HEK293 (cell line): ENCODE results near the gene BIRC5.
A peak's percentile ranks its signal among the peaks of the same experiment; 100 is the strongest.

Experiments
- CTCF ChIA-PET: fragments of 350-600 bp; formaldehyde crosslinking; extraction: SDS; loops from one replicate; lab custom pipeline; 2021; ENCODE audit warnings: antibody characterized with exemption; lab: Yijun Ruan, JAX
- POLR2A ChIA-PET: fragments of 300-600 bp; formaldehyde crosslinking; extraction: SDS; loops from one replicate; lab custom pipeline; 2020; ENCODE audit warnings: antibody characterized with exemption, inconsistent platforms; lab: Yijun Ruan, JAX
- H3K27ac ChIP-seq: fragments of 200-500 bp; sonication (Bioruptor generic); 2 replicates; pipeline ENCODE4 v1.5.1; 2014; ENCODE audit warnings: low read depth, low read length, control low read depth, inconsistent platforms; ENCODE audit errors: extremely low read depth
- H3K36me3 ChIP-seq, 2 experiments: fragments of 200-500 bp in 1 of 2; sonication (Bioruptor generic) in 1 of 2; 1 replicate in 1 of 2; 2 replicates in 1 of 2; pipeline ENCODE4 v1.5.1; 2014 to 2017; ENCODE audit warnings: inconsistent platforms in 2 of 2, low read length in 2 of 2; ENCODE audit not compliant: control insufficient read depth in 2 of 2, insufficient read depth in 1 of 2
- H3K4me1 ChIP-seq: fragments of 200-500 bp; sonication (Bioruptor generic); 2 replicates; pipeline ENCODE4 v1.5.1; 2014; ENCODE audit warnings: mild to moderate bottlenecking, low read length, inconsistent platforms; ENCODE audit not compliant: control insufficient read depth, insufficient read depth
- H3K4me3 ChIP-seq: 2 replicates; pipeline ENCODE4 v1.5.1; 2011; ENCODE audit warnings: low read depth, mild to moderate bottlenecking, control low read depth, low read length, moderate library complexity
- H3K9me3 ChIP-seq: fragments of 200-500 bp; sonication (Bioruptor generic); 2 replicates; pipeline ENCODE4 v1.5.1; 2014; ENCODE audit warnings: low read depth, low read length, inconsistent platforms; ENCODE audit not compliant: control insufficient read depth, insufficient read depth
- BCL11A ChIP-seq: fragments of 450-650 bp; formaldehyde crosslinking; IDR thresholded peaks from 2 replicates; pipeline ENCODE4 v1.5.1; 2016; ENCODE audit warnings: low read depth, missing biosample characterization, missing genetic modification characterization
- GLIS1 ChIP-seq: fragments of 450-650 bp; formaldehyde crosslinking; IDR thresholded peaks from 2 replicates; pipeline ENCODE4 v1.5.1; 2016; ENCODE audit warnings: missing biosample characterization, missing genetic modification characterization
- MEIS1 ChIP-seq: sonication (generic); formaldehyde crosslinking; IDR thresholded peaks from 2 replicates; pipeline ENCODE4 v1.8.1; 2022; ENCODE audit warnings: missing genetic modification reagents, mild to moderate bottlenecking, borderline replicate concordance
- PRDM1 ChIP-seq: fragments of 450-650 bp; formaldehyde crosslinking; IDR thresholded peaks from 2 replicates; pipeline ENCODE4; 2016; ENCODE audit warnings: missing biosample characterization, missing genetic modification characterization
- SCRT1 ChIP-seq: fragments of 450-650 bp; formaldehyde crosslinking; IDR thresholded peaks from 2 replicates; pipeline ENCODE4 v1.5.1; 2016; ENCODE audit warnings: missing biosample characterization, missing genetic modification characterization, borderline replicate concordance
- SCRT2 ChIP-seq: fragments of 450-650 bp; formaldehyde crosslinking; IDR thresholded peaks from 2 replicates; pipeline ENCODE4 v1.5.1; 2016; ENCODE audit warnings: missing biosample characterization, missing genetic modification characterization
- SP2 ChIP-seq: fragments of 450-650 bp; formaldehyde crosslinking; IDR thresholded peaks from 2 replicates; pipeline ENCODE4 v1.5.1; 2016; ENCODE audit warnings: missing biosample characterization, missing genetic modification characterization
- ZNF114 ChIP-seq: fragments of 450-650 bp; formaldehyde crosslinking; IDR thresholded peaks from 2 replicates; pipeline ENCODE4 v1.5.0; 2017; ENCODE audit warnings: missing biosample characterization, missing genetic modification characterization
- ZNF202 ChIP-seq: fragments of 450-650 bp; formaldehyde crosslinking; IDR thresholded peaks from 2 replicates; pipeline ENCODE4 v1.5.1; 2016; ENCODE audit warnings: missing biosample characterization, missing genetic modification characterization, borderline replicate concordance
- ZNF629 ChIP-seq: fragments of 450-650 bp; formaldehyde crosslinking; IDR thresholded peaks from 2 replicates; pipeline ENCODE4 v1.5.1; 2017; ENCODE audit warnings: missing biosample characterization, missing genetic modification characterization
- ZNF791 ChIP-seq: fragments of 450-650 bp; formaldehyde crosslinking; IDR thresholded peaks from 2 replicates; pipeline ENCODE4 v1.5.1; 2016; ENCODE audit warnings: missing biosample characterization, missing genetic modification characterization
- TF ChIP-seq, protein P1 (sequence below): fragments of 450-650 bp; formaldehyde crosslinking; IDR thresholded peaks from 2 replicates; pipeline ENCODE4 v1.5.1; 2016; ENCODE audit warnings: missing biosample characterization, missing genetic modification characterization
- TF ChIP-seq, protein P2 (sequence below): fragments of 450-650 bp; formaldehyde crosslinking; IDR thresholded peaks from 2 replicates; pipeline ENCODE4 v1.5.1; 2017; ENCODE audit warnings: missing biosample characterization, mild to moderate bottlenecking, missing genetic modification characterization, moderate library complexity
- TF ChIP-seq, protein P3 (sequence below): fragments of 450-650 bp; formaldehyde crosslinking; IDR thresholded peaks from 2 replicates; pipeline ENCODE4 v1.5.1; 2016; ENCODE audit warnings: missing biosample characterization, missing genetic modification characterization
- TF ChIP-seq, protein P4 (sequence below): fragments of 450-650 bp; formaldehyde crosslinking; IDR thresholded peaks from 2 replicates; pipeline ENCODE4 v1.5.1; 2016; ENCODE audit warnings: missing biosample characterization, missing genetic modification characterization
- TF ChIP-seq, protein P5 (sequence below): fragments of 450-650 bp; formaldehyde crosslinking; IDR thresholded peaks from 2 replicates; pipeline ENCODE4 v1.5.1; 2016; ENCODE audit warnings: missing biosample characterization, missing genetic modification characterization, borderline replicate concordance

The BIRC5 gene

DNA sequence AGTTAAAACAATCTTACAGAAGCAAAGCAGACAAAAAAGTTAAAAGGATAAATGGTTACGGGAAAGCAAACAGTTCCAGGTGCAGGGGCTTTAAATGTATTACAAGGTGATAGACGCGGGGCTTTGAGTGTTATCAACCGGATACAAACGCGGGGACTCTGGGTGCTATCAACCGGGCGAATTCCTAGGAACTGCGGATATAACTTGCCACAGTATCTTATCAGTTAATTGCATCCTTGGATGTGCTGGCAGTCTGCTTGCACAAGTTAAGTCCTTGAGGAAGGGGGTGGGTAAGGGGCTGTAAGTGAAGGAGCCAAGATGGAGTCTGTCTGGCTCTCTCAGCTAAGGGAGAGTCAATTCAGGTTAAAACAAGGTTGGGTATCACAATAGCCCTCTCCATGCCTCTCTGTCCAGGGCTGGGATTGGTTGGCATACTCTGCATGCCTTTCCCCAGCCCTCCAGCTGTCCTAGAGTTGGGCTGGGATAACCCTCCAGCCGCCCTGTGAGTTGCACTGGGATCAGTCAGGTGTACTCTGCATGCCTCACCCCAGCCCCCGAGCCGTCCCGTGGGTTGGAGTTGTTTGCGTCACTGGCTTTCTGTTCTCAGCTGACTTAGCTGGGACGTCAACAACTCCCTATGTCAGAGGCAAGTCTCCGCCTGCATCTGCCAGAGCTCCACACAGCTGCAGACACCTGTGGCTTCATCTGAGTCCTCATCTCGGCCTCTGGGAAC, 58.3 kb downstream of the BIRC5 start (continued):
- TF ChIP-seq, protein P1, sequence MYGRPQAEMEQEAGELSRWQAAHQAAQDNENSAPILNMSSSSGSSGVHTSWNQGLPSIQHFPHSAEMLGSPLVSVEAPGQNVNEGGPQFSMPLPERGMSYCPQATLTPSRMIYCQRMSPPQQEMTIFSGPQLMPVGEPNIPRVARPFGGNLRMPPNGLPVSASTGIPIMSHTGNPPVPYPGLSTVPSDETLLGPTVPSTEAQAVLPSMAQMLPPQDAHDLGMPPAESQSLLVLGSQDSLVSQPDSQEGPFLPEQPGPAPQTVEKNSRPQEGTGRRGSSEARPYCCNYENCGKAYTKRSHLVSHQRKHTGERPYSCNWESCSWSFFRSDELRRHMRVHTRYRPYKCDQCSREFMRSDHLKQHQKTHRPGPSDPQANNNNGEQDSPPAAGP (tag by site-specific recombination) = 0 out of 2 replicates have a peak, but pooled peaks have one; percentile 22
- TF ChIP-seq, protein P2, sequence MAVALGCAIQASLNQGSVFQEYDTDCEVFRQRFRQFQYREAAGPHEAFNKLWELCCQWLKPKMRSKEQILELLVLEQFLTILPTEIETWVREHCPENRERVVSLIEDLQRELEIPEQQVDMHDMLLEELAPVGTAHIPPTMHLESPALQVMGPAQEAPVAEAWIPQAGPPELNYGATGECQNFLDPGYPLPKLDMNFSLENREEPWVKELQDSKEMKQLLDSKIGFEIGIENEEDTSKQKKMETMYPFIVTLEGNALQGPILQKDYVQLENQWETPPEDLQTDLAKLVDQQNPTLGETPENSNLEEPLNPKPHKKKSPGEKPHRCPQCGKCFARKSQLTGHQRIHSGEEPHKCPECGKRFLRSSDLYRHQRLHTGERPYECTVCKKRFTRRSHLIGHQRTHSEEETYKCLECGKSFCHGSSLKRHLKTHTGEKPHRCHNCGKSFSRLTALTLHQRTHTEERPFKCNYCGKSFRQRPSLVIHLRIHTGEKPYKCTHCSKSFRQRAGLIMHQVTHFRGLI = 0 out of 2 replicates have a peak, but pooled peaks have one; percentile 33
- TF ChIP-seq SCRT2 (tag by site-specific recombination) (peak; percentile 99), SCRT1 (tag by site-specific recombination) (peak; percentile 95), MEIS1 (CRISPR knock-in tag) (no peak), ZNF629 (tag by site-specific recombination) (peak; percentile 87), GLIS1 (tag by site-specific recombination) (peak; percentile 56), PRDM1 (tag by site-specific recombination) (no peak), SP2 (tag by site-specific recombination) (peak; percentile 17; the same call in 1 of the 2 replicates), ZNF202 (tag by site-specific recombination) (no peak)
- TF ChIP-seq, protein P3, sequence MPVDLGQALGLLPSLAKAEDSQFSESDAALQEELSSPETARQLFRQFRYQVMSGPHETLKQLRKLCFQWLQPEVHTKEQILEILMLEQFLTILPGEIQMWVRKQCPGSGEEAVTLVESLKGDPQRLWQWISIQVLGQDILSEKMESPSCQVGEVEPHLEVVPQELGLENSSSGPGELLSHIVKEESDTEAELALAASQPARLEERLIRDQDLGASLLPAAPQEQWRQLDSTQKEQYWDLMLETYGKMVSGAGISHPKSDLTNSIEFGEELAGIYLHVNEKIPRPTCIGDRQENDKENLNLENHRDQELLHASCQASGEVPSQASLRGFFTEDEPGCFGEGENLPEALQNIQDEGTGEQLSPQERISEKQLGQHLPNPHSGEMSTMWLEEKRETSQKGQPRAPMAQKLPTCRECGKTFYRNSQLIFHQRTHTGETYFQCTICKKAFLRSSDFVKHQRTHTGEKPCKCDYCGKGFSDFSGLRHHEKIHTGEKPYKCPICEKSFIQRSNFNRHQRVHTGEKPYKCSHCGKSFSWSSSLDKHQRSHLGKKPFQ = no peak
- TF ChIP-seq, protein P4, sequence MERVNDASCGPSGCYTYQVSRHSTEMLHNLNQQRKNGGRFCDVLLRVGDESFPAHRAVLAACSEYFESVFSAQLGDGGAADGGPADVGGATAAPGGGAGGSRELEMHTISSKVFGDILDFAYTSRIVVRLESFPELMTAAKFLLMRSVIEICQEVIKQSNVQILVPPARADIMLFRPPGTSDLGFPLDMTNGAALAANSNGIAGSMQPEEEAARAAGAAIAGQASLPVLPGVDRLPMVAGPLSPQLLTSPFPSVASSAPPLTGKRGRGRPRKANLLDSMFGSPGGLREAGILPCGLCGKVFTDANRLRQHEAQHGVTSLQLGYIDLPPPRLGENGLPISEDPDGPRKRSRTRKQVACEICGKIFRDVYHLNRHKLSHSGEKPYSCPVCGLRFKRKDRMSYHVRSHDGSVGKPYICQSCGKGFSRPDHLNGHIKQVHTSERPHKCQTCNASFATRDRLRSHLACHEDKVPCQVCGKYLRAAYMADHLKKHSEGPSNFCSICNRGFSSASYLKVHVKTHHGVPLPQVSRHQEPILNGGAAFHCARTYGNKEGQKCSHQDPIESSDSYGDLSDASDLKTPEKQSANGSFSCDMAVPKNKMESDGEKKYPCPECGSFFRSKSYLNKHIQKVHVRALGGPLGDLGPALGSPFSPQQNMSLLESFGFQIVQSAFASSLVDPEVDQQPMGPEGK (tag by site-specific recombination) = peak; percentile 59; the same call in 1 of the 2 replicates
- TF ChIP-seq, protein P5, sequence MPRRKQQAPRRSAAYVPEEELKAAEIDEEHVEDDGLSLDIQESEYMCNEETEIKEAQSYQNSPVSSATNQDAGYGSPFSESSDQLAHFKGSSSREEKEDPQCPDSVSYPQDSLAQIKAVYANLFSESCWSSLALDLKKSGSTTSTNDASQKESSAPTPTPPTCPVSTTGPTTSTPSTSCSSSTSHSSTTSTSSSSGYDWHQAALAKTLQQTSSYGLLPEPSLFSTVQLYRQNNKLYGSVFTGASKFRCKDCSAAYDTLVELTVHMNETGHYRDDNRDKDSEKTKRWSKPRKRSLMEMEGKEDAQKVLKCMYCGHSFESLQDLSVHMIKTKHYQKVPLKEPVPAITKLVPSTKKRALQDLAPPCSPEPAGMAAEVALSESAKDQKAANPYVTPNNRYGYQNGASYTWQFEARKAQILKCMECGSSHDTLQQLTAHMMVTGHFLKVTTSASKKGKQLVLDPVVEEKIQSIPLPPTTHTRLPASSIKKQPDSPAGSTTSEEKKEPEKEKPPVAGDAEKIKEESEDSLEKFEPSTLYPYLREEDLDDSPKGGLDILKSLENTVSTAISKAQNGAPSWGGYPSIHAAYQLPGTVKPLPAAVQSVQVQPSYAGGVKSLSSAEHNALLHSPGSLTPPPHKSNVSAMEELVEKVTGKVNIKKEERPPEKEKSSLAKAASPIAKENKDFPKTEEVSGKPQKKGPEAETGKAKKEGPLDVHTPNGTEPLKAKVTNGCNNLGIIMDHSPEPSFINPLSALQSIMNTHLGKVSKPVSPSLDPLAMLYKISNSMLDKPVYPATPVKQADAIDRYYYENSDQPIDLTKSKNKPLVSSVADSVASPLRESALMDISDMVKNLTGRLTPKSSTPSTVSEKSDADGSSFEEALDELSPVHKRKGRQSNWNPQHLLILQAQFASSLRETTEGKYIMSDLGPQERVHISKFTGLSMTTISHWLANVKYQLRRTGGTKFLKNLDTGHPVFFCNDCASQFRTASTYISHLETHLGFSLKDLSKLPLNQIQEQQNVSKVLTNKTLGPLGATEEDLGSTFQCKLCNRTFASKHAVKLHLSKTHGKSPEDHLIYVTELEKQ (tag by site-specific recombination) = no peak

DNA sequence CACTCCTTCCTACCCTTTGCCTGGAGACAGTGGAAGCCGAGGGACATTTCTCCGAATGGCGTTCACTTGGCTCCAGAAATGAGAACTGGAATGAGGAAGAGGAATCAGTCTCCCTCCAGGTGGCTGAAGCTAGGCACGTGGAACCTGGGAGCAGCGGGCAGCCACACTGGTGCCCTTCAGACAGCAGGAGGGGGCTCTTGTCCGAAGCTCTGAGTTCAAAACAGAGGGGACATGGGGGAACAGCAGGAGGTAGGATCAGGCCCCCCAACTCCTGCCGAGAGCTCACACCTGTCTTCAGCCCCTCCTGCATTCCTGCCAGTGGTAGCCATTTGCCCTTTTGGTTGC, 58.8 kb downstream of the BIRC5 start:
- H3K9me3 ChIP-seq = no peaks in the 10 kb centered on the region
- ChIA-PET POLR2A (interaction anchor here (0.9 kb wide), 1 partner anchor 18 kb away, joined by 3 read pairs; no protein-coding TSS in a partner anchor), CTCF (interaction anchor here (0.6 to 1.4 kb wide), 2 partner anchors 16 to 138 kb away, joined by 3 to 4 read pairs; no protein-coding TSS in a partner anchor)
- no peaks in the 10 kb centered on the region for H3K36me3 ChIP-seq
- no peak overlapping the region for H3K4me3 ChIP-seq
- peaks cover 8% of the 10 kb centered on the region; the same call in 1 of the 2 replicates for H3K4me1 ChIP-seq
- H3K27ac ChIP-seq = no peak overlapping the region
- TF ChIP-seq ZNF791 (tag by site-specific recombination) (no peak), BCL11A (tag by site-specific recombination) (no peak), ZNF114 (tag by site-specific recombination) (no peak)
- TF ChIP-seq, all 188 proteins: peak for 0
